PC-9 (cell line): ENCODE measurements around the gene OTULIN.

Source experiments
- CTCF ChIP-seq: fragments of 200-600 bp; sonication (generic); conservative IDR thresholded peaks from 2 replicates; pipeline ENCODE4 v1.6.1; 2017; ENCODE audit warnings: mixed run types, antibody characterized with exemption, mild to moderate bottlenecking, moderate library complexity
- EZH2 ChIP-seq: fragments of 200-600 bp; sonication (generic); IDR thresholded peaks from 2 replicates; pipeline ENCODE4 v1.8.0; 2017; ENCODE audit warnings: antibody characterized with exemption, low read depth

DNA sequence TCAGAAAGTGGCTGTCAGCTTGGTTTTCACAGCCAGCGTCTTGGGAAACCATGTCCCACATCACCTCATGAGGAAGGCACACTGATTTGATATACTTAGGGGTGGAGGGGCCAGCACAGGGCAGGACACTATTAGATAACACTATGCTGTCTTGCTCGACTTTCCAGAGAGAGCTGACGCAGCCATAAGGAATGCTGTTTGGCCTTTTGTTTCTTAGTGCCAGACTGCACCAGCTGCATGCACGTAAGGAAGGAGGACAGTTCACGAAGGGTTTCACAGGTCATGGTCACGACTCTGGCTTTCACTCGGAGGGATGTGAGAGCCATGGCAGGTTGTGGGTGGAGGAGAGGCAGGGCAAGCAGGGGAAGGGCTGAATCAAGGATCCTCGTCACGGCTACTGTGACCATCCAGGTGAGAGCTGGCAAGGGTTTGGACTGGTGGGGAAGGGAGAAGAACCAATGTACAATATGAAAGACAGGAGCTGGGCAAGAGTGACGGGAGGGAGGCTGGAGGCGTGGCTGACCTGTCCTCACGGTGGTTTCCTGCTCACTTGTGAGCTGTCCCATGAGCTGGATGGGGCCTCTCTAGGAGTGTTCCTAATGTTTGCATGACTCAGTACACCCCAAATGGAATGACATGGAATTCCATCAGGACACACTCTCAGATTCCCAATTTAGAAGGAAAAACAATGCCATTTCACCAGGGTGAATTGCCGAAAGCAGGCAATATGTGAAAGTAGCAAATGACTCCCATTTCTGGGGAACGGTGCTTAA lies 61.7 kb downstream of the OTULIN start:
- no peak for TF ChIP-seq CTCF
- TF ChIP-seq EZH2, result no peak
